SW480 (cell line): ENCODE data around the gene RNF4.
"Not testable (repeated sequence)": the region's sequence is repeated elsewhere in the genome, so short reads cannot be mapped to it uniquely, and the experiment has no call there.

ENCODE experiments used
- DNase-seq: peaks from one replicate; pipeline ENCODE4 v3.0.0-alpha.2; 2016; ENCODE audit warnings: low spot score

RNF4 gene

DNA sequence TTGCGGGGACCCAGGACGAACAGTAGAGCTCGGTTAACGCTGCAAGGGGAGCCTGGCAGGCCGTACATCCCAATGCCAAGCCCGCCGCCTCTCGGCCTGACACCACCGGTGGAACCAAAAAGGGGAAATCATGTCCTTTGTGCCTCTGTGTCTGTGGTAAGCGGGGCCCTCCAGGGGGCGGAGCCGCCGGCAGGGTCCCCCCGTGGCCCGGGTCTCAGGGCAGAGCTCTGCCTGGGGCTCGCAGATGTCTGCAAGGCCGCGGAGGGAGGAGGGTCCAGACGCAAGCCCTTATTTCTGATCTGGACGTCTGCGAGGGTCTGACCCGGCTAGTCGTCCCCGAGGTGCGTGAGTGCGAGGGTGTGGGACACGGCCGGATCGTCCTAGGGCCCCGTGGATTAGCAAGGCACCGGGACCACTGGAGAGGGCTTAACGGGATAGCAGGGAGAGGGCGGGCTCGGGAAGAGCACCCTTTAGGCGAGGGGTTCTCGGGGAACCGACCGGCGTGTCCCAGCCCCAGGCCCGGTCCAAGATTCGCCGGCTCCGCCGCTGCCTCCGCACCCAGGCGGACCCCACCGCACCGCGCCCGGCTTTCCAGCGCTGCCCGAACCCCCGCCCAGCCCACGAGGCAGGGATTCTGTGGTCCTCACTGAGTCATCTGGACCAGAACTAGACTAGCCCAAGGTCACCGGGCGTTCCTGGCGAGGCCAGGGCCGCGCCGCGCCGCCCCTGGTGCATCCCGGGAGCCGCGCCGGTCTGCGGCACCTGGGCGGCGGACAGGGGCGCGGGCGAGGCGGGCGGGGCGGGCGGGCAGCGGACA is 66.7 kb downstream of the RNF4 start:
- DNase-seq, result peak; percentile 16

DNA sequence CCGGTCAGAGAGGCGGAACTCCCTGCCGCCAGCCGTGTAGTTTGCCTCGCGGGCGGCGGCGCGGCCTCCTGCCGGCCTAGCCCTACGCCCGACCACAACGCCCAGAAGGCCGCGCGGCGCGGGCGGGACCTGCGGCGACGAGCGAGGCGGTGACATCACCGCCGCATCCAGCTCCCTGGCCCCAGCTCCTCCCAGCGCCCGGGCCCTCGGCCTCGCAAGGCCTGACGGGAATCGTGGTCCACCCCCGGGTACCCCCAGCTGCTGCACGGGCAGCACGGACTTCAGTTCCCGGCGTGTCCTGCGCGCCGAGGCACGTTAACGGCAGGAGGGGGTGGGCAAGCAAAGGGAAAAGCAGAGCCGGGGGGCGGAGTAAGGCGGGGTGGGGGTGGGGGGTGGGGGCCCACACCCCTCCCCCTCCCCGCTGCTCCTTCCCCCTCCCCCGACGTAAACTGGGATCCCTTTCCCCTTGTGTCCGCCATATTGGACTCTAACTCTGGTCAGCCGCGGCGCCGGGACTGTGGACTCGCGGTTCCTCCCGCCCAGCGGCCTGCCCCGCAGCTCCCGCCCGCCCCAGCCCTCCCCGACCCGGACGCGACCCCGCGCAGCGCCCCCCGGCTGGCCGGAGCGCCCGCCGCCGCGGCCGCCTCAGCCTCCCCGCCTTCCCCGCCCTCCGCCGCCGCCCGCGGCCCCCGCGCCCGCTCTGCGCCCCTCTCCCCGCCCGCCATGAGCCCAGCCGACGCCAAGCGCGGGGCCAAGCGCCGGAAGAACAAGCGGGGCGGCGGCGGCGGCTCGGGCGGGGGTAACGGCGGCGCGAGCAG is 67.5 kb downstream of the RNF4 start, which contains the start of gene FAM193A:
FAM193A (plus strand) TSS at position 455 of the 818 bp plus-strand sequence; CDS start at position 724, 269 bp downstream.
- peak; percentile 96 for DNase-seq

DNA sequence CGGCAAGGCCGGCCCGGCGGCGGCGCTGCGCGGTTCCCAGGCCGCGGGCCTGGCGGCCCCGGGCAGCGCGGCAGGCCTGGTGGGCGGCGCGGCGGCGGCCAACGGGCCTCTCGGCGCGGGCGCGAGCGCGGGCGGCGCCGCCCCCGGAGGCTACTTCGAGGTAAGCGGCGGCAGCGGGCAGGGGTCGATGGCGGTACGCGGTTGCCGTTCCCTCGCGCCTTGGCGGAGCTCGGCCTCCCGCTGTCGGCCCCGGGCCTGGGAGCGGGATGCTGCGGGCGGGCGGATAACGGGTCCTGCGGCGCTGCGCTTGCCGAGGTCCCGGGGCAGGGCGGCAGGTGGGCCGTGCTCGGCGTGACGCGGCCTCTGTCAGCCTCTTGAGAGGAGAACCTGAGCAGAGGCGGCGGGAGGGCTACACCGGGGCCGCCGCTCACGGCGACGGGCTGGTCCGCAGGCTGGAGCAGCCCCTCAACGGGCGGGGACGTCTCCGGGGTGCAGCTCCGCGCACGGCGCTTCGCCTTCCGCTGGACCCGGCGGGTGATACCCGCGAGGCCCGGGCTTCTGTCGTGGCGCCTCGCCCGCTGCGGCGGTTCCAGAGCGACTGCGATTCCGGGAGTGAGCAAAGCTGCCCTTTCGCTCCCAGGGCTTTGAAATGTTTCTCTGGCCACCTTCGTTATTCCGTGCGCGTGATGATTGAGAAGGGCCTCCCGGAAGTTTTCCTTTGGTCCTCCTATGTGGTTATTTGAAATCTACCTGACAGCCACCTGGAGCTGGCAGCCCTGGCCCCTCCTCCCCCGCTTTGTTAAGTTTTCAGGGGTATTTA is 68.3 kb downstream of the RNF4 start:
- peak; percentile 62 for DNase-seq

DNA sequence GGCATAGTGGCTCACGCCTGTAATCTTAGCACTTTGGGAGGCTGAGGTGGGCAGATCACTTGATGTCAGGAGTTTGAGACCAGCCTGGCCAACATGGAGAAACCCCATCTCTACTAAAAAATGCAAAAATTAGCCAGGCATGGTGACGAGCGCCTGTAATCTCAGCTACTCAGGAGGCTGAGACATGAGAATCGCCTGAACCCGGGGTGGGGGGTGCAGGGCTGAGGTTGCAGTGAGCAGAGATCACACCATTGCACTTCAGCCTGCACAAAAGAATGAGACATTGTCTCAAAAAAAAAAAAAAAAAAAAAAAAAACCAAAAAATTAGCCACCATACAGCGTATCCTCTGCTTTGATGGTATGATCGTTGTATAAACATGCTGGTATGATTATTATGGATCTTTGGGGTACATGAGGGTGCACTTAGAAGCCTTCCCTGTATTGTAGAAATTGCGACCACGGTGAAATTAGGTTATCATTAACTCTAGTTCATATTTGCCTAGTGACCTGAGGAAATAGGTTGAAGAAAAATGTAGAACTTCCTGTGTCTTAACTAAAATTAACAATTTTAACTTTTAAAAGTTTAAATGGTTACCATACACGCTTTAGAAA is 74.8 kb downstream of the RNF4 start:
- DNase-seq, result not testable (repeated sequence)

DNA sequence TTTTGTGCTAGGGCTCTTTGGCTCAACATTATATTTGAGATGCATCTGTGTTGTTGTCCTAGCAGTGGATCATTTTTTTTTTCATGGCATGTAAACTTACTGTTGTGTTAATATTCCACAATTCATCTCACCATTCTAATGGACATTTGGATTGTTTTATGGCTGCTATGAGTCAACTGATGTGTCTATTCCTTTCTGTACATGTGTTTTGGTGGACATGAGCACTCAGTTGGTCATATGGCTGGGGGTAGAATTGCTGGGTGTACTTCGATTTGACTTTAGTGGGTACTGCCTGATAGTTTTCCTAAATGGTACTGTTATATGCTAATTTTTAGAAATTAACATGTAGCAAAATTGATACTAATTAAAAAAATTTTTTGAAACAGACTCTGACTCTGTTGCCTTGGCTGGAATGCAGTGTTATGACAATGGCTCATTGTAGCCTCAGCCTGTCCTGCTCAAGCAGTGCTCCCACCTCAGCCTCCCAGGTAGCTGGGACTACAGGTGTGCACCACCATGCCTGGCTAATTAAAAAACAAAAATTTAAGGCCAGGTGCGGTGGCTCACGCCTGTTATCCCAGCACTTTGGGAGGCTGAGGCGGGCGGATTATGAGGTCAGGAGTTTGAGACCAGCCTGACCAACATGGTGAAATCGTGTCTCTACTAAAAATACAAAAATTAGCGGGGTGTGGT is 76.6 kb downstream of the RNF4 start:
- no peak for DNase-seq

DNA sequence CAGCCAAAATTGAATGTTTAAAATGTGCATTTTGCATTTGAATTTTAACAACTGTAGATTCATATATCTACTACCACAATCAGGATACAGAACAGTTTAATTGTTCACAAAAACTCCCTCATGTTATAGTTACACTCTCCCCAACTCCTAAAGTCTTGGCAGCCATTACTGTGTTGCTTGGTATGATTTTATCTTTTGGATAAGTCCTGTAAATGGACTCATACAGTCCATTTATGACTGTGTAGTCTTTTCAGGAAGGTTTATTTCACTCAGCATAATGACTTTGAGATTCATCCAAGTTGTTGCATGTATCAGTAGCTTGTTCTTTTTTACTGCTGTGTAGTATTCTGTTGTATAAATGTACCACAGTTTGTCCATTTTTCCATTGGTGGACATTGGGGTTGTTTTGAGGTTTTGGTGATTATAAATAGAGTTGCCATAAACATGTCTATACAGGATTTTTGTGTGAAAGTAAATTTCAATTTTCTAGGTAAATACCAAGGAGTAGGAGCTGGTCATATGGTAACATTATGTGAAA is 77.4 kb downstream of the RNF4 start:
- no peak for DNase-seq

DNA sequence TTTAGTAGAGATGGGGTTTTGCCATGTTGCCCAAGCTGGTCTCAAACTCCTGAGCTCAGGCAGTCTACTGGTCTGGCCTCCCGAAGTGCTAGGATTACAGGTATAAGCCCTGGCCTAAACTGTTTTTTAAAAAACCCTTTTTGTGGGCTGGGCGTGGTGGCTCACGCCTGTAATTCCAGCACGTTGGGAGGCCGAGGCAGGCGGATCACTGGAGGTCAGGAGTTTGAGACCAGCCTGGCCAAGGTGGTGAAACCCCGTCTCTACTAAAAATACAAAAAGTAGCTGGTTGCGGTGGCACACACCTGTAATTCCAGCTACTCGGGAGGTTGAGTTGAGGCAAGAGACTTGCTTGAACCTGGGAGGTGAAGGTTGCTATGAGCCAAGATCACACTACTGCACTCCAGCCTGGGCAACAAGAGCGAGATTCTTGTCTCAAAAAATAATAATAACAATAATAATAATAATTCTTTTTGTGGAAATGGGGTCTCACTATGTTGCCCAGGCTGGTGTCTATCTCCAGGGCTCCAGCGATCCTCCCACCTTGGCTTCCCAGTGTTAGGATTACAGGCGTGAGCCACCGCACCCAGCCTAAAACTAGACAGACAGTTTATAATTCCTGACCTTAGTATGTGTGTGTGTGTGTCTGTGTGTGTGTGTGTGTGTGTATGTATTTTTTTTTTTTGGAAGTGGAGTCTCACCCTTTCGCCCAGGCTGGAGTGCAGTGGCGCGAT is 78.2 kb downstream of the RNF4 start:
- DNase-seq, result not testable (repeated sequence)

DNA sequence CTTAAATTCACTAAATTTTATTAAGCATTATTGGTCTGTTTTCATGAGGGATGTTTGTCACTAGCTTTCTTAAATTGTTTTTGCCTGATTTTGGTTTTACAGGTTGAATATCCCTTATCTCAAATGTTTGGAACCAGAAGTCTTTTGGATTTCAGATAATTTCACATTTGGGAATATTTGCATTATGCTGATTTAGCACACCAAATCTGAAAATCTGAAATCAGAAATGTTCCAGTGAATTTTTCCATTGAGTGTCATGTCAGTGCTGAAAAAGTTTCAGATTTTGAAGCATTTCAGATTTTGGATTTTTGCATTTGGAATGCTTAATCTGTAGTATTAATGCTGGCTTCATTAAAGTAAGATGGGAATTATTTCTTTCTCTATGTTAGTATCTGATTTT is 82.2 kb downstream of the RNF4 start:
- no peak for DNase-seq

DNA sequence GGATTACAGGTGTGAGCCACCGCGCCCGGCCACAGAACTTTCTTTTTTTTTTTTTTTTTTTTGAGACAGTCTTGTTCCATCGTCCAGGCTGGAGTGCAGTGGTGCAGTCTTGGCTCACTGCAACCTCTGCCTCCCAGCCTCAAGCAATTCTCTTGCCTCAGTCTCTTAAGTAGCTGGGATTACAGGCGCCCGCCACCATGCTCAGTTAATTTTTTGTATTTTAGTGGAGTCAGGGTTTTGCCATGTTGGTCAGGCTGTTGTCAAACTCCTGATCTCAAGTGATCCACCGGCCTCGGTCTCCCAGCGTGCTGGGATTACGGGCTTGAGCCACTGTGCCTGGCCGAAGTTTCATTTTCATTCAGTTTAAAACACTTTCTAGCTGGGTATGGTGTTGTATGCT is 83.9 kb downstream of the RNF4 start:
- DNase-seq, result no peak

DNA sequence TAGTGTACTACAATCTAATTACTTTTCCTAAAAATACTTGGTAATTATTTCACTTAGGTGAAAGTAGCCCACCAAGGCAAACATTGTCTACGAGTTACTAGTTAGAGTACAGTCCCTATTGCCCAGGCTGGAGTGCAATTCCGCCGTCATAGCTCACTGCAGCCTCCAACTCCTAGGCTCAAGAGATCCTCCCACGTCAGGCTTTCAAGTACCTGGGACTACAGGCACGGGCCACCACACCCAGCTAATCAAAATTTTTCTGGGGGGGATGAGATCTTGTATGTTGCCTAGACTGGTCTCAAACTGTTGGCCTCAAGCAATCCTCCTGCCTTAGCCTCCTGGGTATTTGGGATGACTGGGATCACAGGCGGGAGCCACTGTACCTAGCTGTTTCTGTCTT is 89.4 kb downstream of the RNF4 start:
- no peak for DNase-seq

DNA sequence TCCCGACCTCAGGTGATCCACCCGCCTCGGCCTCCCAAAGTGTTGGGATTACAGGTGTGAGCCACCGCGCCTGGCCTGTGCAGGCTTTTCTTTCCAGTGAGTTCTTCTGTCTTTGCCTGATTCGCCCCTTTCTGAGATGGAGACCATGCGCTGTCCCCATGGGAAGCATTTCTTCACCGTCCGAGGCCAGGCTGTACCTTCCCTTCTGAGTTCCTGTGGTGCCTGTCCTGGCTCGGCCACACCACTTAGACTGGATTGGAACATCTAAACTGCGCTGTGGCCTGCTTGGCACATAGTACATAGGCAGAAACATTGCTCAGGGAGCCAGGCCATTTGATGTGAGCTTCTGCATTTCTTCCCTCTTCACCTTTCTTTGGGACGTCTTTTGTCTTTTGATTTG is 91.3 kb downstream of the RNF4 start:
- no peak for DNase-seq
